Hematopoietic multipotent progenitor cell treated with erythropoietin and hydrocortisone succinate and interleukin-3 and kit ligand, for 6 days (in vitro differentiated cells): ENCODE measurements around the gene ANKRD13D.

Source experiments
- DNase-seq: peaks from one replicate; pipeline ENCODE4 v3.0.0-alpha.2; 2015

Gene ANKRD13D

GRCh38 chr11:67289226-67289650 is at the start of gene ANKRD13D:
TSS of gene ANKRD13D (plus strand) at chr11:67289303. CDS start at chr11:67289461, 158 bp downstream.
- no peak for DNase-seq

- DNase-seq: peak; percentile 99
Measured at GRCh38 chr11:67239783-67240575, 49.1 kb upstream of the ANKRD13D start.

GRCh38 chr11:67240576-67241389 is 48.3 kb upstream of the ANKRD13D start:
- DNase-seq: peak; percentile 85

GRCh38 chr11:67242548-67242947 is 46.6 kb upstream of the ANKRD13D start:
- DNase-seq: no peak

- no peak for DNase-seq
Measured at GRCh38 chr11:67243051-67243450, 46.1 kb upstream of the ANKRD13D start.

- DNase-seq: no peak
Measured at GRCh38 chr11:67245046-67245445, 44.1 kb upstream of the ANKRD13D start.

- no peak for DNase-seq
Measured at GRCh38 chr11:67247946-67248550, 41.1 kb upstream of the ANKRD13D start.

- DNase-seq: no peak
Measured at GRCh38 chr11:67248653-67249052, 40.5 kb upstream of the ANKRD13D start.

- no peak for DNase-seq
Measured at GRCh38 chr11:67250059-67251043, 38.8 kb upstream of the ANKRD13D start.

GRCh38 chr11:67251841-67252240 is 37.3 kb upstream of the ANKRD13D start:
- no peak for DNase-seq

GRCh38 chr11:67252831-67253239 is 36.3 kb upstream of the ANKRD13D start:
- DNase-seq: peak; percentile 89

GRCh38 chr11:67253872-67254624 is 35.1 kb upstream of the ANKRD13D start:
- DNase-seq: peak; percentile 88

GRCh38 chr11:67254798-67255197 is 34.3 kb upstream of the ANKRD13D start:
- DNase-seq: peak; percentile 69

- no peak for DNase-seq
Measured at GRCh38 chr11:67255353-67255752, 33.8 kb upstream of the ANKRD13D start.

- no peak for DNase-seq
Measured at GRCh38 chr11:67255864-67256263, 33.2 kb upstream of the ANKRD13D start.

- DNase-seq: no peak
Measured at GRCh38 chr11:67256477-67257135, 32.5 kb upstream of the ANKRD13D start.

GRCh38 chr11:67260406-67260805 is 28.7 kb upstream of the ANKRD13D start:
- no peak for DNase-seq

GRCh38 chr11:67260885-67261639 is 28.0 kb upstream of the ANKRD13D start:
- DNase-seq: peak; percentile 66

- no peak for DNase-seq
Measured at GRCh38 chr11:67261640-67261945, 27.5 kb upstream of the ANKRD13D start.

- no peak for DNase-seq
Measured at GRCh38 chr11:67261946-67262681, 27.0 kb upstream of the ANKRD13D start.
